GM19025 (cell line): ENCODE data around the gene TMEM31.
"Not testable (repeated sequence)": the region's sequence is repeated elsewhere in the genome, so short reads cannot be mapped to it uniquely, and the experiment has no call there.

ENCODE experiments used
- ATAC-seq: cut with Tn5 transposase; IDR thresholded peaks from one replicate; pipeline ENCODE4 v1.9.1; 2021; ENCODE audit warnings: mild to moderate bottlenecking, low read depth, moderate library complexity; ENCODE audit not compliant: unreplicated experiment

Gene TMEM31

GRCh38 chrX:103722505-103722904 is 11.8 kb downstream of the TMEM31 start:
- no peak for ATAC-seq

DNA sequence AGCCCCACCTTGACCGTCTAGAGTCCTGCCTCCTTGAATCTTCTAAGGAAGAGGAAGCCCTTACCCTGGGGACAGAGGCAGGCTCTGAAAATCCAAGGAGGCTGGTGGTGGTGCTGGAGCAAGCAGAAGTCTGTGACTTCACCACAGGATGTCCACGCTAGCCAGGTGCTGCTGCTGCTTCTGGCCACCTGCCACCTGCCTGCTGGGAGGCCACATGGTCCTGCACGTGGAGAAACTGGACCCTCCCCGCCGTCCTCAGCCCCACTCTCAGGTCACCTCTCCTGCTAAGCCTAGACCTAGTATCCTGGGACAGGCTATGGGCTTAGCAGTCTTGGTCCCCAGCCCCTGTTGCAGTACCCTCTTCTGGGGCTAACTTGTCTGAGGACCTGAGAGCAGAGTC is 15.8 kb downstream of the TMEM31 start:
- ATAC-seq = no peak

DNA sequence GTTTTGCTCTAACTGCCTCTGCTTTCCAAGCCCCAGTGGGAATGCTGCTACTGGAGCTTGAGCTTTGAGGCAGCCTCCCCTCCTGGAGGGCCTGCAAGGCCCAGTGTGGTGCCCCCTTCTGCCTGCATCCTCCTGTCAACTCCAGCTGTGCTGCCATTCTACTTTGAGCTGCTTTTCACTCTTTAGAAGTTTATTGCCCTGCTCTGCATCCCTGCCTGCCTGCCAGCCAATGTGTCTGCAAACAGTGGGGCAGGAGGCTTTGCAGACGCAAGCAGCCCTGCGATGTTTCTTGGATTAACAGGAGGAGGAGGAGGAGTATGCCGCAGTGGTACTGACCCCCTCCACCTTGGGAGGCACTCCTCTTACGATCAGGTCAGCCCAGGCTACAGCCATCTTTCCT is 16.4 kb downstream of the TMEM31 start:
- no peak for ATAC-seq

GRCh38 chrX:103729015-103729414 is 18.3 kb downstream of the TMEM31 start:
- no peak for ATAC-seq

GRCh38 chrX:103730147-103730795 is 19.6 kb downstream of the TMEM31 start:
- no peak for ATAC-seq

GRCh38 chrX:103730796-103731493 is 20.2 kb downstream of the TMEM31 start:
- ATAC-seq = no peak

DNA sequence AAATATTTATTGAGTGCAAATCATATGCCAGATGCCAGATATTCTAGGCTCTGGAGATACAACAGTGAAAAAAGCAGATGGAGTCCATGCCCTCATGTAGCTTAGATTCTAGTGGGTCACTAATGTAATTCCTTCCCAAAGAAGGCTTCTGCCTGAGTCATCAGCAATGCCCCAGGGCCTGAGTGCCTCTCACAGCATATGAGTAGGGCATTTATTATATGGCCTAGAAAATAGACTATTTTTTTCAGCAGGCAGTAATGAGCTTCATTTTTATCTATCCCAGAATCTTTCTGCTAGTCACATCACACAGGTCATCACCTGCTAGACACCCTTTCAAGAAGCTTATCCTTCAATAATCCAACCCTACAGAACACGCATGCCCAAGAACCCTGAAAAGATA is 22.3 kb downstream of the TMEM31 start:
- ATAC-seq = no peak

DNA sequence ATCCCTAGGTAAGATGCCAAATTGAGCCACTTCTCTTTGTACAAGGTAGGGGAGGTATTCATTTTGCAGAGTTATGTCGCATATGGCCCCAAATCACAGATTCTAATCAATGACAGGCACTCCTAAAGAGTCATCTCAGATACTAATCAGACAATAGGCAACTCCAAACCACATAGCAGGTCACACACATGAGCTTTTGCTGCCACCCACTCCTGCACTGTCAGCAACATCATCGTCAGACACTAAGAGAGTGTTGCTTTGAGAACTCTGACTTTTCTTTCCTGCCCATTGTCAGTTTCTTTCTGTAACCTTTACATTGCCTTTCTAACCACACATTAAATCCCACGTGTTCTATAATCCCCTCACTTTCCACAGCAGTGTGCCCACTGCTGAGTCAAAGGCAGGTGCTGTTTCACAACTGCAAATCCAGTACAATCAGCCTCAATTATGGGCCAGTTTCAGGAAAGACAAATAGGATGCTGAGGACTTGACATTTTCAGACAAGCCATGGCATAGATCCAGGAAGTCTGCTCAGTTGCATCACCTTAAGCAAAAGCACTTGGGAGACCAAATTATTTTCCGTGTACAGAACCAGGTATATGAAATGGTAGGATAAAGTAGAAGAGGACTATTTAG is 23.5 kb downstream of the TMEM31 start:
- ATAC-seq = no peak

- no peak for ATAC-seq
These were observed 27.0 kb downstream of the TMEM31 start for GRCh38 chrX:103737696-103738095.

- no peak for ATAC-seq
These were observed 28.7 kb downstream of the TMEM31 start for GRCh38 chrX:103739421-103739820.

DNA sequence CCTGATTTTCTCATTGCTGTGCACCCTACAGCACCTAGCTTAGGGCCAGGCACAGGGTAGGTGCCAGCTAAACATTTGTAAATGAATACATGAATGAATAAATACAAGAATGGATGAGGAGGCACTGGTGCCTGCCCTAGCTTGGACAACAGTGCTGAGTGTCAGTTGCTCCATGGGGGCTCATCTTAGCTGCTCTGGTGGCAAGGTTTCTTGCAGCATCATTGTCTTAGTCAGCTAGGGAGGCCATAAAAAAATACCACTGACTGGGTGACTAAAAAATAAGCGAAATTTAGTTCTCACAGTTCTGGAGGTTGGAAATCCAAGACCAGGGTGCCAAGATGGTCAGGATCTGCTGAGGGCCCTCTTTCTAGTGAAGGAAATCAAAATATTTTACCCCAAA is 31.2 kb downstream of the TMEM31 start:
- no peak for ATAC-seq

- no peak for ATAC-seq
These were observed 31.6 kb downstream of the TMEM31 start for GRCh38 chrX:103742339-103742738.

- no peak for ATAC-seq
These were observed 36.5 kb downstream of the TMEM31 start for GRCh38 chrX:103747163-103747562.

DNA sequence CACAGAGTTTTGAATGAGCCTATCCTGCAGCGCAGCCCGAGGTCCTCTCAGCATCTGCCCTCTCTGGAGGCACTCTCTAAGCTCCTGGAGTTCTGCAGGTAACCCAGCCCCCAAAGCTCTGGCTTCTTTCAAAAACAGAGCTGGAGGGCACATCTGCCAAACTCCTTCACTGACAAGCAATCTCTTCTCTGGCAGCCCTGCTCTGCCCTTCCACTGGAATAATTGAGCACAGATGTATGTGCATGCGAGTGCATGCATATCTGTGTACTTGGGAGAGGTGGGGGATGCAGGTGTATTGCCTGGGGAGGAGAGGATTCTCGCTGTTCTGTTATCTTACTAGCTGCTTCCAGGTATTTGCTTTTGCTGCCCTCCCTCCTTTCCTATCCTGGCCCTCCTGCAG is 43.7 kb downstream of the TMEM31 start:
- ATAC-seq = no peak

GRCh38 chrX:103756736-103757135 is 46.0 kb downstream of the TMEM31 start:
- ATAC-seq = no peak

DNA sequence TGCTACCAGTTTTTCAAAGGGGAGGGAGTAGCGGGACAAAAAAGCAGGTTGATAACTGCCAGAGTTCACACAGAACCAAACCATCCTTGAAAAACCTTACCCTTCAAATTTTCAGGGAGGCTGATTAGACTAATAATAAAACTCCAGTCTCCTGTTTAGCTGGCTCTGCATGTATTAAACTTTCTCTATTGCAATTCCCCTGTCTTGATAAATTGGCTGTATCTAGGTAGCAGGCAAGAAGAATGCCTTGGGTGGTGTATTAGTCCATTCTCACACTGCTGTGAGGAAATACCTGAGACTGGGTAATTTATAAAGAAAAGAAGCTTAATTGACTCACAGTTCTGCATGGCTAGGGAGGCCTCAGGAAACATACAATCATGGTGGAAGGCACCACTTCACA is 47.8 kb downstream of the TMEM31 start:
- no peak for ATAC-seq

DNA sequence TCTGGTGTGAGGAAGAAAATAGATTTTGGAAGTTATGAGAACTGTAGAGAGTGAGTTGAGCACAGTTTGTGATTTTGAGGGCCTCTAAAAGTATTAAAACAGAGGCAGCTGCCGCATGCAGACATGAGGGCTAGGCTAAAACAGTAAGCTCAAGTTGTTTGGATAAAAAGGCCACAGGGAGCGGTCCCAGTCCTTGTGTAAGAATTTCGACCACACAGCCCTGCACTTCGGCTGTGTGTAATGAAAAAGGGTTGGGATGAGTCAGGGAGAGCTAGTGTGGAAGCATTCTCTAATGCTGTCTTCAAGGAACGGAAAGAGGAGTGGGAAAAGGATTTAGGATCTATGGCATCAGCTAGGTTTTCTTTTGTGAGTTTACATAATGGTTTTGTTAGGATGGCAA is 52.8 kb downstream of the TMEM31 start:
- not testable (repeated sequence) for ATAC-seq
